ENCODE data around the gene TNKS1BP1.

TNKS1BP1 gene

DNA sequence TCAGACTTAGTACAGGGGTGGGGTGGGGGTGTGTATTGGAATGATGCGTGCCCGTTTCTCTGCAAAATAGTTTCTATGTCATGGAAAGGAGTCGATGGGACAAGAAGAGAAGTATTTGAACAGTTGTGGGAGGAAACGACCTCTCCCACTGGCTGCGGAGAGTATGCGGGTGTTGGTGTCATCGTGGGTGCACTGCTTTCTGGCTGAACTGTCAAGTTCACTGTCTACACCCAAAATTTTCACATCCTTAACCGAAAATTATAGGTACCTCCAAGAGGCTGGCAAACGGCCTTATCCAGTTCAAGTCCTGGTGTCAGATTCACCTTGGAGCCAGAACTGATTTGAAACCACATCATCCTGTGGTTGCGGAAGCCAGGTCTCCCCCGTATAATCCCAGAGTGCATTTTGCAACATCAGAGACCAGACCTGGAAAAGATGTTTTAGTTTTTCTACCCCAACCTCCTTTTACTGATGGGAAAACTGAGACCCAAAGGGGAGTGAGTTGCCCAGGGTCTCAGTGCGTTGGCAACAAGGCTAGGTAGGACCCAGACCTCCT, 11.4 kb upstream of the TNKS1BP1 start:
- TF ChIP-seq ZFX (IDR thresholded peaks at IDR 0.05; ENCODE audit: borderline replicate concordance): no peak
- TF ChIP-seq, protein P1, sequence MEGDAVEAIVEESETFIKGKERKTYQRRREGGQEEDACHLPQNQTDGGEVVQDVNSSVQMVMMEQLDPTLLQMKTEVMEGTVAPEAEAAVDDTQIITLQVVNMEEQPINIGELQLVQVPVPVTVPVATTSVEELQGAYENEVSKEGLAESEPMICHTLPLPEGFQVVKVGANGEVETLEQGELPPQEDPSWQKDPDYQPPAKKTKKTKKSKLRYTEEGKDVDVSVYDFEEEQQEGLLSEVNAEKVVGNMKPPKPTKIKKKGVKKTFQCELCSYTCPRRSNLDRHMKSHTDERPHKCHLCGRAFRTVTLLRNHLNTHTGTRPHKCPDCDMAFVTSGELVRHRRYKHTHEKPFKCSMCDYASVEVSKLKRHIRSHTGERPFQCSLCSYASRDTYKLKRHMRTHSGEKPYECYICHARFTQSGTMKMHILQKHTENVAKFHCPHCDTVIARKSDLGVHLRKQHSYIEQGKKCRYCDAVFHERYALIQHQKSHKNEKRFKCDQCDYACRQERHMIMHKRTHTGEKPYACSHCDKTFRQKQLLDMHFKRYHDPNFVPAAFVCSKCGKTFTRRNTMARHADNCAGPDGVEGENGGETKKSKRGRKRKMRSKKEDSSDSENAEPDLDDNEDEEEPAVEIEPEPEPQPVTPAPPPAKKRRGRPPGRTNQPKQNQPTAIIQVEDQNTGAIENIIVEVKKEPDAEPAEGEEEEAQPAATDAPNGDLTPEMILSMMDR (IDR thresholded peaks at IDR 0.05): no peak
- peak overlapping the region; percentile 78 for H3K27ac ChIP-seq

DNA sequence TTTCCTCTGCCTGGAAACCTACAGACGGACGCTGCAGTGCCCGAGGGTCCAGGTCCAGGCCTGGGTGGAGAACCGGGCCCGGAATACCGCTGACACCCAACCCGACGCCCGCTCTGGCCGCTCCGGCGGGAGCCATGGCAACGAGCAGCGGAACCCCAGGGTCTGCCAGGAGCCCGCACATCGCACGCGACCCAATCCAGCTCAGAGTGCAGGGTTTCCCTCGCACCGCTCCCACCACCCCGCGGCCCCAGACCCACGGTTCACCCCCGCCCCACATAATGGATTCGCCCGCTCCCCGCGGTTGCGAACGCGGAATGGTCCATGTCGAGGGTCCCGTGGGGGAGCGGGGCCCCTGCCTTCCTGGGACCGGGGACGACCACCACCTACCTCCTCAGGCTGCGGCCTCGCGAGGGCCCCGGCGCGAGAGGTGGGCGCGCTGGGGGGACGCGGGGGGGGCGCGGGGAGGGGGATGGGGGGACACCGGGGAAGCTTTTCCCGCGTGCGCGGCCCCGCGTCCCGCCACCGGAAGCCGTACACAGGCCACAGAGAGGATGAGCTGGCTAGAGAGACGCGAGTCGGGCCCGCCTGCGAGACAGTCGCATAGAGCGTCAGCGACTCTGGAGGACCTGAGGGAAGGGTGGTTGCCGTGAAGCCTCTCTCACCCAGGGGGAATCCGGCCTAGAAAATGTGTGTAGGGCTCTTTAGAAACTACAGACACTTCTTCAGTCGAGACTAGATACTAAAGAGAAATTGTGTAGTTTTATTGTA, 10.8 kb upstream of the TNKS1BP1 start, which contains the start of gene SSRP1:
TSS of gene SSRP1 (minus strand) at position 550 of the 768 bp plus-strand sequence. CDS start 771 bp downstream, outside the sequence.
- H3K27ac ChIP-seq: peak within 1 kb of the TSS; percentile 78
- TF ChIP-seq ZFX (IDR thresholded peaks at IDR 0.05; ENCODE audit: borderline replicate concordance): no peak
- TF ChIP-seq, protein P1 (IDR thresholded peaks at IDR 0.05): no peak

DNA sequence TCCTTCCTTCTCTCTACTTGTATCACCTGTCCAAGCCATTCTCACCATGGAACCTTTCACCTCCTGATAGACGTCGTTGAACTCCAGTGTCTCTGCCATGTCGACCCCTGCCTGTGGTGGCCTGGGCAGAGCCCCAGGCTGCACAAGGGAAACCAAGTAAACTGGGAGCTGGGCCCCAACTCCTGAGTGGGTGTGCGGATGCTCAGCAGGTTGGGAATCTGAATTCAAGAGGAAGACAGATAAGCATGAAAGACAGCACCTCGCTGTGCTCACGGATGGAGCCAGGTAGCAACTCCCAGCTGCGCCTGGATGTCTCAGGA, 10.2 kb upstream of the TNKS1BP1 start:
- TF ChIP-seq, protein P1 (IDR thresholded peaks at IDR 0.05): no peak
- TF ChIP-seq ZFX (IDR thresholded peaks at IDR 0.05; ENCODE audit: borderline replicate concordance): no peak
- peak overlapping the region; percentile 78 for H3K27ac ChIP-seq

DNA sequence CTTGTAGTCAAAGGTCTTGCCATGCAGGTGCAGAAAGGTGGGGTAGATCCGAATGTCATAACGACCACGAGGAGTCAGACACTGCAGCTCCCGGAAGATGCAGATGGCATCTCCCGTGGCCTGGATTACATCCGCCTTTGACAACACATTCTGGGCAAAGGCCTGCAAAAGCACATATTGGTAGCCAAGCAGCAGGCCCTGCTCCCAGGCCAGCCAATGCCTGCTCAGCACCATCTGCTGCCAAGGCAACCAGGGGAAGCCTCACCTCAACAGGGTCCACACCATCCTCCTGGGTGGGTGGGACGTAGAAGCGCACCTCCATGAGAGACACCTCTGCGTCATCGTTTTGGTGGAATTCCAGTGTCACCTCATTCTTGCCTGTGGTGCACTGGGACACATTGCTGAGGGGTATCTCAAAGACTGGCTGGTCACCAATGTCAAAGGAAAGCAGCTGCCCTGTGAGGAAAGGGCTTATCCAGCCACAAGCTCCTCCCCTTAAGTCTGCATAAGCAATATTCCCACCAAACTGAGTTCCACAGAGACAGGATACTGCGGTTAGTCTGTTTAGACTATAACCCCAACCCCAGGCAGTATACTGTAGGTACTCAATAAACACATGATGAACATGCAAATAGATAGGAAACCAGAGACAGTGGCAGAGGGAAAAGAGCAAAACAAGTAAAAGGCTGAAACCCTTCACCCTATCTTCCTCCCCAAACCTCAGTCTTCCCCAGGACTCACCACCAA, 8.1 kb upstream of the TNKS1BP1 start:
- no peak overlapping the region for H3K27ac ChIP-seq
- TF ChIP-seq, protein P1 (IDR thresholded peaks at IDR 0.05): no peak
- no peak for TF ChIP-seq ZFX (IDR thresholded peaks at IDR 0.05; ENCODE audit: borderline replicate concordance)

- TF ChIP-seq, protein P1 (IDR thresholded peaks at IDR 0.05): no peak
- TF ChIP-seq ZFX (IDR thresholded peaks at IDR 0.05; ENCODE audit: borderline replicate concordance): no peak
- H3K27ac ChIP-seq: no peak overlapping the region
Measured at GRCh38 chr11:57331720-57332119, 7.0 kb upstream of the TNKS1BP1 start.

DNA sequence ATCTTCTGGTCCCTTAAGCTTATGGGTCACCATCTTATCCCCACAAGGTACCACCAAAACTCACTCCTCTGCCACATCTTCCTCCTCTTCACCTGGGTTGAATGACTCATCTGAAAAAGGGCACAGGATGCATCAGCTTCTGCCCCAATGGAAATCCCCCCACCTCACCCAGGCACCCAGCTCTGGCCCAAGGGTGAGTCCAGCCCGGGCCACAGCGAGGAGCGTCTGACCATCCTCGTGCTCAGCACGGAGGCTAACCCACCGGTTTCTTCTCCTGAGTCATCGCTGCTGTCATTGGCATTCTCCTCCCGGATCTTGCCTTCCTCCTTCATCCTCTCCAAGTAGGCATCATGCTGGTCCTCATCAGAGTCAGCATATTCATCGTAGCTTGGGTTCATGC, 5.3 kb upstream of the TNKS1BP1 start:
- no peak overlapping the region for H3K27ac ChIP-seq
- TF ChIP-seq, protein P1 (IDR thresholded peaks at IDR 0.05): no peak
- no peak for TF ChIP-seq ZFX (IDR thresholded peaks at IDR 0.05; ENCODE audit: borderline replicate concordance)
